Activated CD4-positive, alpha-beta T cell treated with anti-CD3 and anti-CD28 coated beads for 36 hours (primary cell): Measurements from ENCODE around the gene PRKCZ. TPM values are rescaled to one million over a fixed set of nuclear protein-coding genes. Genes with fewer than 3 reads are reported as not detected.
"Not testable (repeated sequence)": the region's sequence is repeated elsewhere in the genome, so short reads cannot be mapped to it uniquely, and the experiment has no call there.

Experiments
- ATAC-seq: fragments of 200-7000 bp; cut with Tn5 transposase; one replicate; pipeline ENCODE4 v1.10.0; 2021; ENCODE audit warnings: mild to moderate bottlenecking, moderate library complexity
- CTCF ChIA-PET: fragments of 350-600 bp; sonication (Branson Sonifier 250); formaldehyde crosslinking; loops from one replicate; lab custom pipeline; 2021; ENCODE audit warnings: antibody characterized with exemption; lab: Charles Lee
- POLR2A ChIA-PET: fragments of 350-600 bp; sonication (Branson Sonifier 250); formaldehyde crosslinking; loops from one replicate; lab custom pipeline; 2021; ENCODE audit warnings: antibody characterized with exemption, inconsistent platforms; lab: Charles Lee
- DNase-seq: peaks from one replicate; pipeline ENCODE4 v3.0.0-alpha.2; 2020
- H3K27ac Mint-ChIP-seq: one replicate; pipeline ENCODE4 v1.8.0; 2021; ENCODE audit warnings: mixed read lengths
- H3K27me3 Mint-ChIP-seq: one replicate; pipeline ENCODE4 v1.8.0; 2021; ENCODE audit warnings: mixed read lengths
- H3K36me3 Mint-ChIP-seq: one replicate; pipeline ENCODE4 v1.8.0; 2021; ENCODE audit warnings: low read depth, mixed read lengths
- H3K4me1 Mint-ChIP-seq: one replicate; pipeline ENCODE4 v1.8.0; 2021; ENCODE audit warnings: mixed read lengths
- H3K4me3 Mint-ChIP-seq: one replicate; pipeline ENCODE4 v1.8.0; 2021; ENCODE audit warnings: mild to moderate bottlenecking, moderate library complexity, mixed read lengths
- H3K9me3 Mint-ChIP-seq: one replicate; pipeline ENCODE4 v1.8.0; 2021; ENCODE audit warnings: low read depth, mixed read lengths
- intact Hi-C, 2 experiments: fragments of 100-400 bp; cut with DNase I in 1 of 2; cut with micrococcal nuclease in 1 of 2; formaldehyde crosslinking; loops; one replicate each; pipeline versions ENCODE4 v1.14.2 to v1.15.1; 2022 to 2024; cut with DNase I, micrococcal nuclease
- total RNA-seq, 2 experiments: library from RNA; stranded (reverse); gene quantifications; one replicate each; pipeline ENCODE4 v1.2.3, GENCODE V29; 2021

PRKCZ gene
- total RNA-seq, 2 experiments from 2014 or later = 9.8 to 10.9 TPM

- H3K4me1 Mint-ChIP-seq = peaks cover 3% of the 10 kb centered on the region
- DNase-seq (peak; percentile 79), ATAC-seq (peak; percentile 78)
- H3K4me3 Mint-ChIP-seq = no peak overlapping the region
- ChIA-PET CTCF (interaction anchor here (0.7 to 1.6 kb wide), 9 partner anchors 14 to 331 kb away, joined by 3 to 9 read pairs (median 4); no protein-coding TSS in a partner anchor), POLR2A (interaction anchor here (0.6 kb wide), 1 partner anchor 13 kb away, joined by 3 read pairs; no protein-coding TSS in a partner anchor)
- no peaks in the 10 kb centered on the region for H3K27me3 Mint-ChIP-seq
- no peak overlapping the region for H3K27ac Mint-ChIP-seq
- H3K36me3 Mint-ChIP-seq = peaks cover 1% of the 10 kb centered on the region
- H3K9me3 Mint-ChIP-seq = no peaks in the 10 kb centered on the region
- intact Hi-C loops = loop anchor here (1.0 to 5.0 kb wide), 3 partner anchors 80 to 290 kb away; no protein-coding TSS in a partner anchor
Observed at GRCh38 chr1:2091611-2092604, 41.7 kb downstream of the PRKCZ start.

GRCh38 chr1:2093055-2093454, 42.8 kb downstream of the PRKCZ start:
- DNase-seq (no peak), ATAC-seq (no peak)
- Mint-ChIP-seq H3K4me3 (no peak overlapping the region), H3K4me1 (peaks cover 3% of the 10 kb centered on the region), H3K9me3 (peaks cover 3% of the 10 kb centered on the region), H3K27me3 (no peaks in the 10 kb centered on the region), H3K36me3 (peaks cover 5% of the 10 kb centered on the region), H3K27ac (no peak overlapping the region)
- intact Hi-C loops = loop anchor here (5.0 kb wide), 2 partner anchors 79 to 289 kb away; no protein-coding TSS in a partner anchor
- ChIA-PET POLR2A (no interaction called here), CTCF (interaction anchor here (0.6 to 1.6 kb wide), 10 partner anchors 13 to 1374 kb away, joined by 3 to 9 read pairs (median 4); no protein-coding TSS in a partner anchor)

GRCh38 chr1:2093636-2094035, 43.4 kb downstream of the PRKCZ start:
- Mint-ChIP-seq H3K36me3 (peaks cover 9% of the 10 kb centered on the region), H3K27ac (no peak overlapping the region), H3K4me3 (no peak overlapping the region), H3K4me1 (peaks cover 3% of the 10 kb centered on the region), H3K9me3 (peaks cover 3% of the 10 kb centered on the region), H3K27me3 (no peaks in the 10 kb centered on the region)
- ATAC-seq = no peak
- DNase-seq = no peak
- POLR2A ChIA-PET = no interaction called here
- intact Hi-C loops = loop anchor here (5.0 kb wide), 2 partner anchors 79 to 289 kb away; no protein-coding TSS in a partner anchor
- CTCF ChIA-PET = interaction anchor here (0.6 to 1.6 kb wide), 2 partner anchors 81 to 1373 kb away, joined by 3 to 9 read pairs; no protein-coding TSS in a partner anchor

DNA sequence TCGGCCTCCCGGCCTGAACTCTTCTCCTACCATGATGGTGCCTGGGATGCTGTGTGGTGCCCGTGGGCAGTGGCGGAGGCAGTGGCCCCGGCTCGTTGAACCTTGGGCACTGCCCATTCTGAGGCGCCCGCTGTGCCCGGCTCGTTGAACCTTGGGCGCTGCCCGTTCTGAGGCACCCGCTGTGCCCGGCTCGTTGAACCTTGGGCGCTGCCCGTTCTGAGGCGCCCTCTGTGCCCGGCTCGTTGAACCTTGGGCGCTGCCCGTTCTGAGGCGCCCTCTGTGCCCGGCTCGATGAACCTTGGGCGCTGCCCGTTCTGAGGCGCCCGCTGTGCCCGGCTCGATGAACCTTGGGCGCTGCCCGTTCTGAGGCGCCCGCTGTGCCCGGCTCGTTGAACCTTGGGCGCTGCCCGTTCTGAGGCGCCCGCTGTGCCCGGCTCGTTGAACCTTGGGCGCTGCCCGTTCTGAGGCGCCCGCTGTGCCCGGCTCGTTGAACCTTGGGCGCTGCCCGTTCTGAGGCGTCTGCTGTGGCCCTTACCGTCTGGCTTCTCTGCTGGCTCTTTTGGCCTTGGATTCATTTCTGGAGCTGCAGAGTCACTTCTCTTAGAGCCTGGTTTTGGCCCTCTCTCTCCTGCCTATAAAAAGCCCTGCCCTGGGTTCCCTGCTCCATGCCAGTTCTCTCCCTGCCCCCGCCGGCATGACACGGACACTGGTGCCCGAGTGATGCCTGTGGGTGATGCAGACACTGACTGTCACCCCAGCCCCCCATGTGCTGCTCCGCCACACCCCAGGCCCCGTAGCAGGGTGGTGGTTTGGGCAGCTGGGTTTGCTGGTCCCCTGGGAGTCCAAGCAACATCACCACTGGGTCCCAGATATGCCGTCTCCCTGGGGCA, 44.3 kb downstream of the PRKCZ start:
- not testable (repeated sequence) for H3K4me3 Mint-ChIP-seq

GRCh38 chr1:2095394-2095793, 45.2 kb downstream of the PRKCZ start:
- ChIA-PET CTCF (no interaction called here), POLR2A (no interaction called here)
- H3K4me3 Mint-ChIP-seq = no peak overlapping the region
- H3K27ac Mint-ChIP-seq = no peak overlapping the region
- DNase-seq (no peak), ATAC-seq (no peak)
- H3K36me3 Mint-ChIP-seq = peaks cover 14% of the 10 kb centered on the region
- no peaks in the 10 kb centered on the region for H3K27me3 Mint-ChIP-seq
- intact Hi-C loops = no loop called here
- H3K4me1 Mint-ChIP-seq = peaks cover 3% of the 10 kb centered on the region
- peaks cover 3% of the 10 kb centered on the region for H3K9me3 Mint-ChIP-seq

More for the DNA sequence above, 44.3 kb downstream of the PRKCZ start:
- ATAC-seq, CTCF ChIA-PET, H3K27me3 Mint-ChIP-seq, POLR2A ChIA-PET, H3K27ac Mint-ChIP-seq, DNase-seq, H3K9me3 Mint-ChIP-seq, H3K4me1 Mint-ChIP-seq: not testable (repeated sequence)
- peaks cover 11% of the 10 kb centered on the region for H3K36me3 Mint-ChIP-seq
- intact Hi-C loops = loop anchor here (5.0 kb wide), 2 partner anchors 78 to 288 kb away; no protein-coding TSS in a partner anchor

GRCh38 chr1:2095981-2096736, 45.9 kb downstream of the PRKCZ start:
- POLR2A ChIA-PET = no interaction called here

DNA sequence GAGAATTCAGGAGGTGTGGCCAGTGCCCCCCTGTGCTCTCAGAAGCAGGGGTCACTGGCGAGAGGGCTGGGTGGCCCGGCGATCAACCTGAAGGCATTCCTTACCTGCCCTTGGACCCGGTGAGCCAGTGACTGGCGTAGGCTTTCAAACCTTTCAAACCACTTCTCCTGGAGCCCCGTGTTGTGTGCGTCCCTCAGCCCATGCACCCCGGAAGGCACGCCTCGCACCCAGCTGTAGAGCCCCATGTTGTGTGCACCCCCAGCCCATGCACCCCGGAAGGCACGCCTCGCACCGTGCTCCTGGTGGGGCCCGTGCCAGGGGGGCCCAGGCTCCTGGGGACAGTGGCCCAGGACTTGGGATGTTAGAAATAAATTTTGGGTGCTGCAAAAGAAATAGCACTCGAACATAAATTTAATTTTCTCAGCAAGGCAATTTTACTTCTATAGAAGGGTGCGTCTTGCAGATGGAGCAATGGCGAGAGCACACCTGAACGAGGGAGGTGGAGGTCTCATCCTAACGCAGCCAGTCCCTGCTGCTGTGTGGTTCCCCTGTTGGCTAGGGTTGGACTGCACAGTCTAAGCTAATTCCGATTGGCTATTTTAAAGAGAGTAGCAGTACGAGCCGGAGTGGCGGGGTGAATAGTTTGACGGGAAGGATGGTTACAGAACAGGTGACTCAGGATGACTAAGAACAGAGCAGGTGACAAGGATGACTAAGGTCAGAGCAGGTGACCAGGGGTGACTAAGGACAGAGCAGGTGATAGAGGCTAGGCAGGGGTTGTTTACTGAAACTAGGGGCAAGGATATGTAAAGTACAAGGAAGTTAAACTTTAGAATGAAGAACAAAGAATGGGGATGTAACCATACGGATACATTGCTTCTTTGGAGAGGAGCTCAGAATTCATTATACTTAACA, 47.4 kb downstream of the PRKCZ start:
- Mint-ChIP-seq H3K27ac (no peak overlapping the region), H3K36me3 (peaks cover 14% of the 10 kb centered on the region), H3K4me1 (no peaks in the 10 kb centered on the region), H3K27me3 (no peaks in the 10 kb centered on the region), H3K4me3 (no peak overlapping the region), H3K9me3 (peaks cover 3% of the 10 kb centered on the region)
- DNase-seq (no peak), ATAC-seq (no peak)
- intact Hi-C loops = no loop called here
- ChIA-PET POLR2A (no interaction called here), CTCF (no interaction called here)

More at GRCh38 chr1:2095981-2096736, 45.9 kb downstream of the PRKCZ start:
- Mint-ChIP-seq H3K27ac (no peak overlapping the region), H3K36me3 (peaks cover 14% of the 10 kb centered on the region), H3K9me3 (peaks cover 3% of the 10 kb centered on the region), H3K4me1 (peaks cover 3% of the 10 kb centered on the region), H3K4me3 (no peak overlapping the region), H3K27me3 (no peaks in the 10 kb centered on the region)
- DNase-seq (no peak), ATAC-seq (no peak)
- intact Hi-C loops = no loop called here
- CTCF ChIA-PET = no interaction called here

- DNase-seq (no peak), ATAC-seq (no peak)
- Mint-ChIP-seq H3K4me1 (no peaks in the 10 kb centered on the region), H3K36me3 (peaks cover 14% of the 10 kb centered on the region), H3K4me3 (no peak overlapping the region), H3K9me3 (peaks cover 3% of the 10 kb centered on the region), H3K27ac (no peak overlapping the region), H3K27me3 (no peaks in the 10 kb centered on the region)
- CTCF ChIA-PET = no interaction called here
- POLR2A ChIA-PET = no interaction called here
- intact Hi-C loops = no loop called here
Observed at GRCh38 chr1:2098301-2098698, 48.1 kb downstream of the PRKCZ start.

GRCh38 chr1:2098839-2099785, 48.9 kb downstream of the PRKCZ start:
- ChIA-PET POLR2A (no interaction called here), CTCF (no interaction called here)
- peaks cover 14% of the 10 kb centered on the region for H3K36me3 Mint-ChIP-seq
- no peaks in the 10 kb centered on the region for H3K27me3 Mint-ChIP-seq
- ATAC-seq (no peak), DNase-seq (no peak)
- no peak overlapping the region for H3K27ac Mint-ChIP-seq
- peaks cover 3% of the 10 kb centered on the region for H3K9me3 Mint-ChIP-seq
- H3K4me3 Mint-ChIP-seq = no peak overlapping the region
- intact Hi-C loops = no loop called here
- H3K4me1 Mint-ChIP-seq = no peaks in the 10 kb centered on the region
